ENCODE results near the gene RASA1.

RASA1 gene

DNA sequence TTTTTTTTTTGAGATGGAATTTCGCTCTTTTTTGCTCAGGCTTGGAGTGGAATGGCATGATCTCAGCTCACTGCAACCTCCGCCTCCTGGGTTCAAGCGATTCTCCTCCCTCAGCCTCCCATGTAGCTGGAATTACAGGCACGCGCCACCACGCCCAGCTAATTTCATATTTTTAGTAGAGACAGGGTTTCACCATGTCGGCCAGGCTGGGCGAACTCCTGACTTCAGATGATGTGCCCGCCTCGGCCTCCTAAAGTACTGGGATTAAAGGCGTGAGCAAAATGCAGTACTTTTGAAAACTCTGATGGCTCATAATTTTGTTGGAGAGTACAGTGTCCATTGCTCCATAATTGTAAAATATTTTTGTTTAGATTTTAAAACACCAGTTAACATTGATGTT lies 92.4 kb downstream of the RASA1 start:
- no peak overlapping the region for H3K9ac ChIP-seq (ENCODE audit: low read depth, low read length, poor library complexity)
- no peak overlapping the region for H3K4me2 ChIP-seq (ENCODE audit: insufficient read depth, low read length, poor library complexity, severe bottlenecking)
- H3K18ac ChIP-seq (ENCODE audit: low read length): no peak overlapping the region
- no peaks in the 10 kb centered on the region for H3K79me1 ChIP-seq (ENCODE audit: low read depth, low read length)
- H3K36me3 ChIP-seq (replicated peaks in 1 of 2; ENCODE audit: control insufficient read depth in 2 of 2, insufficient read depth in 2 of 2, low read length in 2 of 2): peaks cover 4 to 88% of the 10 kb centered on the region in 2 donors
- H3K4me1 ChIP-seq (ENCODE audit: control insufficient read depth in 2 of 2, insufficient read depth in 1 of 2, low read depth in 1 of 2, low read length in 2 of 2): no peaks in the 10 kb centered on the region
- WGBS, 2 donors (ENCODE audit: extremely low coverage in 2 of 2, insufficient read length in 2 of 2, insufficient replicate concordance in 1 of 2): no CpG with 5 or more reads among the region's 11 CpGs
- H2AK5ac ChIP-seq (ENCODE audit: low read depth, low read length): no peak overlapping the region
- no peak overlapping the region for H2BK120ac ChIP-seq (ENCODE audit: low read depth, low read length)
- H2AFZ ChIP-seq (ENCODE audit: low read length): no peak overlapping the region
- H4K91ac ChIP-seq (ENCODE audit: low read depth, low read length, poor library complexity): no peak overlapping the region
- H3K27me3 ChIP-seq (ENCODE audit: control insufficient read depth in 3 of 3, insufficient read depth in 3 of 3, low read depth in 1 of 3, low read length in 3 of 3): no peaks in the 10 kb centered on the region
- no peak overlapping the region for H2BK12ac ChIP-seq (ENCODE audit: low read length)
- H3K27ac ChIP-seq (replicated peaks; ENCODE audit: low read length): no peak overlapping the region
- H2BK5ac ChIP-seq (ENCODE audit: low read length): no peak overlapping the region
- no peak overlapping the region for H2BK15ac ChIP-seq (ENCODE audit: low read length)
- peaks cover 0 to 3% of the 10 kb centered on the region in 2 donors for H3K9me3 ChIP-seq (replicated peaks in 1 of 2; ENCODE audit: control insufficient read depth in 2 of 2, insufficient read depth in 1 of 2, low read depth in 1 of 2, low read length in 2 of 2)
- H3K23ac ChIP-seq (ENCODE audit: low read depth, low read length, poor library complexity): no peak overlapping the region
- no peak overlapping the region for H3K14ac ChIP-seq (ENCODE audit: low read length)
- no peak overlapping the region for H4K8ac ChIP-seq (ENCODE audit: low read depth, low read length)
- DNase-seq (ENCODE audit: low spot score): no peak
- H3K4me3 ChIP-seq (ENCODE audit: low read length in 2 of 2): no peak overlapping the region
- H3K4ac ChIP-seq (ENCODE audit: low read length): no peak overlapping the region

DNA sequence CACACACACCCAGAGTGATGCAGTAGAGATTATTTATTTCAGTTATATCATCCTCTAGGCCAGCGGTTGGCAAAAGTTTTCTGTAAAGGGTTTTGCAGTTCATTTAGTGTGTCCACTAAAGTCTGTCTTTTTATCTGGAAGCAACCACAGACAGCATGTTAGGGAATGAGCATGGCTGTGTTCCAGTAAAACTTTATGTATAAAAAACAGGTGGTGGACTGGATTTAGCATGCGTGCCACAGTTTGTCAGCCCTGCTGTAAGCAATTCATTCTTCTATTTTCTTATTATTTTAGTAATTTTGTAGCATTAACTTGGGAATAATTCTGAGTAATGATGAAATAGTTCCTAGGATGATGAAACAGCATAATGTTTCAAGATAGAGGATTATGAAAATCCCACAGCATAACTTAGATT lies 93.4 kb downstream of the RASA1 start:
- Histone ChIP-seq H3K27ac (replicated peaks; ENCODE audit: low read length) (no peak overlapping the region), H3K9ac (ENCODE audit: low read depth, low read length, poor library complexity) (no peak overlapping the region), H3K27me3 (ENCODE audit: control insufficient read depth in 3 of 3, insufficient read depth in 3 of 3, low read depth in 1 of 3, low read length in 3 of 3) (no peaks in the 10 kb centered on the region), H2BK120ac (ENCODE audit: low read depth, low read length) (no peak overlapping the region), H2BK12ac (ENCODE audit: low read length) (no peak overlapping the region), H3K79me1 (ENCODE audit: low read depth, low read length) (no peaks in the 10 kb centered on the region), H2AFZ (ENCODE audit: low read length) (no peak overlapping the region), H3K36me3 (replicated peaks in 1 of 2; ENCODE audit: control insufficient read depth in 2 of 2, insufficient read depth in 2 of 2, low read length in 2 of 2) (peaks cover 3 to 88% of the 10 kb centered on the region in 2 donors), H3K9me3 (replicated peaks in 1 of 2; ENCODE audit: control insufficient read depth in 2 of 2, insufficient read depth in 1 of 2, low read depth in 1 of 2, low read length in 2 of 2) (no peaks in the 10 kb centered on the region), H3K14ac (ENCODE audit: low read length) (no peak overlapping the region), H2BK5ac (ENCODE audit: low read length) (no peak overlapping the region), H3K4ac (ENCODE audit: low read length) (no peak overlapping the region), H2BK15ac (ENCODE audit: low read length) (no peak overlapping the region), H3K4me3 (ENCODE audit: low read length in 2 of 2) (no peak overlapping the region), H3K4me2 (ENCODE audit: insufficient read depth, low read length, poor library complexity, severe bottlenecking) (no peak overlapping the region), H4K8ac (ENCODE audit: low read depth, low read length) (no peak overlapping the region), H4K91ac (ENCODE audit: low read depth, low read length, poor library complexity) (no peak overlapping the region), H3K23ac (ENCODE audit: low read depth, low read length, poor library complexity) (no peak overlapping the region), H3K4me1 (ENCODE audit: control insufficient read depth in 2 of 2, insufficient read depth in 1 of 2, low read depth in 1 of 2, low read length in 2 of 2) (no peaks in the 10 kb centered on the region), H3K18ac (ENCODE audit: low read length) (no peak overlapping the region), H2AK5ac (ENCODE audit: low read depth, low read length) (no peak overlapping the region)
- no CpG with 5 or more reads among the region's 2 CpGs for WGBS, 2 donors (ENCODE audit: extremely low coverage in 2 of 2, insufficient read length in 2 of 2, insufficient replicate concordance in 1 of 2)
- DNase-seq (ENCODE audit: low spot score): no peak

DNA sequence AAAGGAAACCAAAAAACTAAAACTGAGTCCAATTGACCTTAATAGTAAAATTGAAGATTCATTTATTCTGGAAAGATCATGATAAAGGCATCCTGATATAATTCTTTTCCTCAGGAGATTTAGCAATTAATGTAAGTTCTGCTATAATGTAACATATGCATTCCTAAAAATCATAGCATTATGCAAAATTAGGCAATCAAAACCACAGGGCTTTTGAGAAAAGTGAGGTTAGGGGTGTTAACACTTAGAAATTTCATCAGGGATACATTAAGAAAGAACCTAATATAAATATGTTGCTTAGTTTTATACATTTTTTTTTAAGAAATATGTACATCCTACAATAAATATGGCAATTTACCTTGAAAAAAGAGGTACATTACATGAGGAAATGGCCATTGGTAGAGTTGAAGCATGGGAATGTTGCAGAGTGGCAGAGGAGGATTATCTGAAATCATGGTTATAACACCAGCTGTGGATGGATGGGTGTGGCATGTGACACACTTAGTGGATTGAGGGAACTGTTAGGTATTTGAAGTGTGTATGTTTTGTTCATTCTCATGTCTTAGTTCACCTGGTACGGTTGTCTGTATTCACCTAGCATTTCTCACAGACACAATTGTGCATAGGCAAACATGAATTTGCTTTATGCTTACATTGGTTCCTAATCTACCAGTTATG lies 94.0 kb downstream of the RASA1 start:
- H2AK5ac ChIP-seq (ENCODE audit: low read depth, low read length): no peak overlapping the region
- no peak overlapping the region for H2BK15ac ChIP-seq (ENCODE audit: low read length)
- H3K27ac ChIP-seq (replicated peaks; ENCODE audit: low read length): no peak overlapping the region
- peaks cover 3 to 88% of the 10 kb centered on the region in 2 donors for H3K36me3 ChIP-seq (replicated peaks in 1 of 2; ENCODE audit: control insufficient read depth in 2 of 2, insufficient read depth in 2 of 2, low read length in 2 of 2)
- no peak overlapping the region for H2BK12ac ChIP-seq (ENCODE audit: low read length)
- no peaks in the 10 kb centered on the region for H3K27me3 ChIP-seq (ENCODE audit: control insufficient read depth in 3 of 3, insufficient read depth in 3 of 3, low read depth in 1 of 3, low read length in 3 of 3)
- H3K9me3 ChIP-seq (replicated peaks in 1 of 2; ENCODE audit: control insufficient read depth in 2 of 2, insufficient read depth in 1 of 2, low read depth in 1 of 2, low read length in 2 of 2): no peaks in the 10 kb centered on the region
- H3K4me1 ChIP-seq (ENCODE audit: control insufficient read depth in 2 of 2, insufficient read depth in 1 of 2, low read depth in 1 of 2, low read length in 2 of 2): no peaks in the 10 kb centered on the region
- no peak overlapping the region for H3K4ac ChIP-seq (ENCODE audit: low read length)
- no peak overlapping the region for H2BK120ac ChIP-seq (ENCODE audit: low read depth, low read length)
- no peaks in the 10 kb centered on the region for H3K79me1 ChIP-seq (ENCODE audit: low read depth, low read length)
- H4K8ac ChIP-seq (ENCODE audit: low read depth, low read length): no peak overlapping the region
- no peak overlapping the region for H3K4me3 ChIP-seq (ENCODE audit: low read length in 2 of 2)
- no peak for DNase-seq (ENCODE audit: low spot score)
- H2BK5ac ChIP-seq (ENCODE audit: low read length): no peak overlapping the region
- no peak overlapping the region for H3K9ac ChIP-seq (ENCODE audit: low read depth, low read length, poor library complexity)
- no CpG with 5 or more reads among the region's 1 CpG for WGBS, 2 donors (ENCODE audit: extremely low coverage in 2 of 2, insufficient read length in 2 of 2, insufficient replicate concordance in 1 of 2)
- H3K4me2 ChIP-seq (ENCODE audit: insufficient read depth, low read length, poor library complexity, severe bottlenecking): no peak overlapping the region
- no peak overlapping the region for H2AFZ ChIP-seq (ENCODE audit: low read length)
- no peak overlapping the region for H3K23ac ChIP-seq (ENCODE audit: low read depth, low read length, poor library complexity)
- no peak overlapping the region for H4K91ac ChIP-seq (ENCODE audit: low read depth, low read length, poor library complexity)
- H3K14ac ChIP-seq (ENCODE audit: low read length): no peak overlapping the region
- no peak overlapping the region for H3K18ac ChIP-seq (ENCODE audit: low read length)

DNA sequence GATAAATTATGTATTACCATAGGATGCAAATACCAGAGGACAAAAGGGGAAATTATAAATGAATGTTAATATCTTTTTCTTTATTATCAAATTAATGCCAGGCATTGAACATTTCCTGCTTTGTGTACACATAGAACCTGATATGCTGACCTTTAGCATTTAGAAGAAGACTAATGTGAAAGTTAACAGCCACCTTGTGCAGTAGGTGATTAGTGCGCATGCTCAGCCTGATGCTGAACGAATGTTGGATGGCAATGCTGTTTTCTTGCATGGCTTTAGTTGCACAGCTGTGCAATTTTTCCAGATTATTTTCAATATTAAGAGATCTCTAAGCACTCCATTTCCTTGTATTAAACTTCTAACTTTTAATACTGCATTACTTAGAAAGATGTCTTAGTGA lies 99.6 kb downstream of the RASA1 start:
- no peak overlapping the region for H3K18ac ChIP-seq (ENCODE audit: low read length)
- H2BK15ac ChIP-seq (ENCODE audit: low read length): no peak overlapping the region
- no peak overlapping the region for H3K23ac ChIP-seq (ENCODE audit: low read depth, low read length, poor library complexity)
- H2AK5ac ChIP-seq (ENCODE audit: low read depth, low read length): no peak overlapping the region
- no peaks in the 10 kb centered on the region for H3K79me1 ChIP-seq (ENCODE audit: low read depth, low read length)
- no peaks in the 10 kb centered on the region for H3K9me3 ChIP-seq (replicated peaks in 1 of 2; ENCODE audit: control insufficient read depth in 2 of 2, insufficient read depth in 1 of 2, low read depth in 1 of 2, low read length in 2 of 2)
- H2BK5ac ChIP-seq (ENCODE audit: low read length): no peak overlapping the region
- H2BK12ac ChIP-seq (ENCODE audit: low read length): no peak overlapping the region
- no peak overlapping the region for H2BK120ac ChIP-seq (ENCODE audit: low read depth, low read length)
- H2AFZ ChIP-seq (ENCODE audit: low read length): no peak overlapping the region
- no peaks in the 10 kb centered on the region for H3K27me3 ChIP-seq (ENCODE audit: control insufficient read depth in 3 of 3, insufficient read depth in 3 of 3, low read depth in 1 of 3, low read length in 3 of 3)
- H3K14ac ChIP-seq (ENCODE audit: low read length): no peak overlapping the region
- no peak overlapping the region for H4K91ac ChIP-seq (ENCODE audit: low read depth, low read length, poor library complexity)
- no peak overlapping the region for H3K4me3 ChIP-seq (ENCODE audit: low read length in 2 of 2)
- no peak overlapping the region for H3K4me2 ChIP-seq (ENCODE audit: insufficient read depth, low read length, poor library complexity, severe bottlenecking)
- H4K8ac ChIP-seq (ENCODE audit: low read depth, low read length): no peak overlapping the region
- H3K36me3 ChIP-seq (replicated peaks in 1 of 2; ENCODE audit: control insufficient read depth in 2 of 2, insufficient read depth in 2 of 2, low read length in 2 of 2): peaks cover 0 to 93% of the 10 kb centered on the region in 2 donors
- H3K9ac ChIP-seq (ENCODE audit: low read depth, low read length, poor library complexity): no peak overlapping the region
- H3K27ac ChIP-seq (replicated peaks; ENCODE audit: low read length): no peak overlapping the region
- H3K4me1 ChIP-seq (ENCODE audit: control insufficient read depth in 2 of 2, insufficient read depth in 1 of 2, low read depth in 1 of 2, low read length in 2 of 2): no peaks in the 10 kb centered on the region
- no peak for DNase-seq (ENCODE audit: low spot score)
- no peak overlapping the region for H3K4ac ChIP-seq (ENCODE audit: low read length)
- WGBS, 2 donors (ENCODE audit: extremely low coverage in 2 of 2, insufficient read length in 2 of 2, insufficient replicate concordance in 1 of 2): no CpG with 5 or more reads among the region's 2 CpGs
